C4-2B (cell line): ENCODE results near the gene EPM2AIP1.

ENCODE experiments used
- ZFX ChIP-seq: fragments of 450-650 bp; IDR thresholded peaks from 2 replicates; pipeline ENCODE4 v1.6.1; 2017
- TF ChIP-seq, protein P1 (sequence below): fragments of 450-650 bp; conservative IDR thresholded peaks from 2 replicates; pipeline ENCODE4 v1.5.1; 2017; ENCODE audit warnings: mild to moderate bottlenecking

DNA sequence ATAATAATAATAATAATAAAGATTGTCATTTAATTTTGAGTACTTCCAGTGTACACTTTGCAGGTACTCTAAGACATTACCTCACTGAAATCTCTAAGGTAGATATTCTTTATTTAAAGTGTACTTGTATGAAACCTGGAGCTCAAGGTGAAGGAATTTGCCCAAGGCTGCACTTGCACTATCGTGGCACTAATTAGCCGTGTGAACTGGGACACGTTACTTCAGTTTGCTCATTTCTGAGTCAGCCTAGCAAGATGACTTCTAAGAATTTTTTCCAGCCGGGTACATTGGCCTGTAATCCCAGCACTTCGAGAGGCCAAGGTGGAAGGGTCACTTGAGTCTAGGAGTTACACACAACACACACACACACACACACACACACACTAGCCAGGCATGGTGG, 33.9 kb upstream of the EPM2AIP1 start:
- TF ChIP-seq, protein P1, sequence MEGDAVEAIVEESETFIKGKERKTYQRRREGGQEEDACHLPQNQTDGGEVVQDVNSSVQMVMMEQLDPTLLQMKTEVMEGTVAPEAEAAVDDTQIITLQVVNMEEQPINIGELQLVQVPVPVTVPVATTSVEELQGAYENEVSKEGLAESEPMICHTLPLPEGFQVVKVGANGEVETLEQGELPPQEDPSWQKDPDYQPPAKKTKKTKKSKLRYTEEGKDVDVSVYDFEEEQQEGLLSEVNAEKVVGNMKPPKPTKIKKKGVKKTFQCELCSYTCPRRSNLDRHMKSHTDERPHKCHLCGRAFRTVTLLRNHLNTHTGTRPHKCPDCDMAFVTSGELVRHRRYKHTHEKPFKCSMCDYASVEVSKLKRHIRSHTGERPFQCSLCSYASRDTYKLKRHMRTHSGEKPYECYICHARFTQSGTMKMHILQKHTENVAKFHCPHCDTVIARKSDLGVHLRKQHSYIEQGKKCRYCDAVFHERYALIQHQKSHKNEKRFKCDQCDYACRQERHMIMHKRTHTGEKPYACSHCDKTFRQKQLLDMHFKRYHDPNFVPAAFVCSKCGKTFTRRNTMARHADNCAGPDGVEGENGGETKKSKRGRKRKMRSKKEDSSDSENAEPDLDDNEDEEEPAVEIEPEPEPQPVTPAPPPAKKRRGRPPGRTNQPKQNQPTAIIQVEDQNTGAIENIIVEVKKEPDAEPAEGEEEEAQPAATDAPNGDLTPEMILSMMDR = no peak
- TF ChIP-seq ZFX = no peak
